ENCODE measurements around the gene TMOD4. TPM values are rescaled to one million over a fixed set of nuclear protein-coding genes. Genes with fewer than 3 reads are reported as not detected.

TMOD4 gene
- total and polyA plus RNA-seq, 2 donors = 0.76 to 2.3 TPM

- H3K36me3 ChIP-seq (ENCODE audit: insufficient read depth) = peaks cover 3% of the 10 kb centered on the region
- 55% methylated on average over 5 of the region's 5 CpGs for WGBS
- no peak overlapping the region for H3K4me3 ChIP-seq (ENCODE audit: low read depth, low read length)
- no peak overlapping the region for H3K27ac ChIP-seq (ENCODE audit: low read depth)
- no peak for DNase-seq (ENCODE audit: extremely low spot score)
- H3K4me1 ChIP-seq (ENCODE audit: insufficient read depth) = no peaks in the 10 kb centered on the region
These were observed 31.8 kb downstream of the TMOD4 start for GRCh38 chr1:151143986-151144385.

GRCh38 chr1:151143057-151143435, 32.7 kb downstream of the TMOD4 start:
- no peak overlapping the region for H3K4me3 ChIP-seq (ENCODE audit: low read depth, low read length)
- H3K36me3 ChIP-seq (ENCODE audit: insufficient read depth) = peaks cover 3% of the 10 kb centered on the region
- H3K27ac ChIP-seq (ENCODE audit: low read depth) = no peak overlapping the region
- no peak for DNase-seq (ENCODE audit: extremely low spot score)
- no peaks in the 10 kb centered on the region for H3K4me1 ChIP-seq (ENCODE audit: insufficient read depth)
- WGBS = 56% methylated on average over 7 of the region's 7 CpGs

- Histone ChIP-seq H3K4me3 (ENCODE audit: low read depth, low read length) (no peak overlapping the region), H3K4me1 (ENCODE audit: insufficient read depth) (no peaks in the 10 kb centered on the region), H3K36me3 (ENCODE audit: insufficient read depth) (peaks cover 3% of the 10 kb centered on the region), H3K27ac (ENCODE audit: low read depth) (no peak overlapping the region)
- WGBS = 84% methylated on average over 5 of the region's 5 CpGs
- DNase-seq (ENCODE audit: extremely low spot score) = no peak
These were observed 33.2 kb downstream of the TMOD4 start for GRCh38 chr1:151142411-151143056.

- peaks cover 3% of the 10 kb centered on the region for H3K36me3 ChIP-seq (ENCODE audit: insufficient read depth)
- H3K4me3 ChIP-seq (ENCODE audit: low read depth, low read length) = no peak overlapping the region
- H3K27ac ChIP-seq (ENCODE audit: low read depth) = no peak overlapping the region
- no peaks in the 10 kb centered on the region for H3K4me1 ChIP-seq (ENCODE audit: insufficient read depth)
- 93% methylated on average over 7 of the region's 7 CpGs for WGBS
- no peak for DNase-seq (ENCODE audit: extremely low spot score)
These were observed 38.0 kb downstream of the TMOD4 start for GRCh38 chr1:151137789-151138188.

GRCh38 chr1:151135433-151136385, 40.1 kb downstream of the TMOD4 start:
- no peaks in the 10 kb centered on the region for H3K4me1 ChIP-seq (ENCODE audit: insufficient read depth)
- no peak overlapping the region for H3K4me3 ChIP-seq (ENCODE audit: low read depth, low read length)
- no peak overlapping the region for H3K27ac ChIP-seq (ENCODE audit: low read depth)
- DNase-seq (ENCODE audit: extremely low spot score) = no peak
- no peaks in the 10 kb centered on the region for H3K36me3 ChIP-seq (ENCODE audit: insufficient read depth)
- 90% methylated on average over 12 of the region's 12 CpGs for WGBS

- DNase-seq (ENCODE audit: extremely low spot score) = no peak
- H3K4me1 ChIP-seq (ENCODE audit: insufficient read depth) = no peaks in the 10 kb centered on the region
- H3K4me3 ChIP-seq (ENCODE audit: low read depth, low read length) = no peak overlapping the region
- no peak overlapping the region for H3K27ac ChIP-seq (ENCODE audit: low read depth)
- 94% methylated on average over 7 of the region's 7 CpGs for WGBS
- no peaks in the 10 kb centered on the region for H3K36me3 ChIP-seq (ENCODE audit: insufficient read depth)
These were observed 40.8 kb downstream of the TMOD4 start for GRCh38 chr1:151134991-151135390.

- Histone ChIP-seq H3K4me1 (ENCODE audit: insufficient read depth) (no peaks in the 10 kb centered on the region), H3K27ac (ENCODE audit: low read depth) (no peak overlapping the region), H3K36me3 (ENCODE audit: insufficient read depth) (no peaks in the 10 kb centered on the region), H3K4me3 (ENCODE audit: low read depth, low read length) (no peak overlapping the region)
- DNase-seq (ENCODE audit: extremely low spot score) = no peak
- 87% methylated on average over 3 of the region's 3 CpGs for WGBS
These were observed 41.4 kb downstream of the TMOD4 start for GRCh38 chr1:151134396-151134795.

GRCh38 chr1:151133018-151133806, 42.6 kb downstream of the TMOD4 start:
- 75% methylated on average over 65 of the region's 65 CpGs for WGBS
- no peaks in the 10 kb centered on the region for H3K36me3 ChIP-seq (ENCODE audit: insufficient read depth)

GRCh38 chr1:151132335-151133017, 43.3 kb downstream of the TMOD4 start:
- no peak for DNase-seq (ENCODE audit: extremely low spot score)
- Histone ChIP-seq H3K4me3 (ENCODE audit: low read depth, low read length) (peak overlapping the region; percentile 5), H3K4me1 (ENCODE audit: insufficient read depth) (no peaks in the 10 kb centered on the region), H3K27ac (ENCODE audit: low read depth) (no peak overlapping the region), H3K36me3 (ENCODE audit: insufficient read depth) (no peaks in the 10 kb centered on the region)
- WGBS = 65% methylated on average over 74 of the region's 74 CpGs

More at GRCh38 chr1:151133018-151133806, 42.6 kb downstream of the TMOD4 start:
- no peak for DNase-seq (ENCODE audit: extremely low spot score)
- no peak overlapping the region for H3K4me3 ChIP-seq (ENCODE audit: low read depth, low read length)
- no peak overlapping the region for H3K27ac ChIP-seq (ENCODE audit: low read depth)
- no peaks in the 10 kb centered on the region for H3K4me1 ChIP-seq (ENCODE audit: insufficient read depth)

- peak overlapping the region; percentile 30 for H3K4me3 ChIP-seq (ENCODE audit: low read depth, low read length)
- no peaks in the 10 kb centered on the region for H3K4me1 ChIP-seq (ENCODE audit: insufficient read depth)
- 24% methylated on average over 39 of the region's 39 CpGs for WGBS
- no peaks in the 10 kb centered on the region for H3K36me3 ChIP-seq (ENCODE audit: insufficient read depth)
- H3K27ac ChIP-seq (ENCODE audit: low read depth) = no peak overlapping the region
- DNase-seq (ENCODE audit: extremely low spot score) = no peak
These were observed 44.0 kb downstream of the TMOD4 start for GRCh38 chr1:151131701-151132334.

- Histone ChIP-seq H3K27ac (ENCODE audit: low read depth) (no peak overlapping the region), H3K4me1 (ENCODE audit: insufficient read depth) (no peaks in the 10 kb centered on the region), H3K4me3 (ENCODE audit: low read depth, low read length) (peak overlapping the region; percentile 30), H3K36me3 (ENCODE audit: insufficient read depth) (no peaks in the 10 kb centered on the region)
- 5% methylated on average over 45 of the region's 45 CpGs for WGBS
- peak; percentile 81 for DNase-seq (ENCODE audit: extremely low spot score)
These were observed 44.7 kb downstream of the TMOD4 start for GRCh38 chr1:151130987-151131586.

GRCh38 chr1:151128800-151129199, 47.0 kb downstream of the TMOD4 start:
- Histone ChIP-seq H3K4me3 (ENCODE audit: low read depth, low read length) (no peak overlapping the region), H3K36me3 (ENCODE audit: insufficient read depth) (no peaks in the 10 kb centered on the region), H3K27ac (ENCODE audit: low read depth) (no peak overlapping the region), H3K4me1 (ENCODE audit: insufficient read depth) (no peaks in the 10 kb centered on the region)
- WGBS = 73% methylated on average over 6 of the region's 6 CpGs
- DNase-seq (ENCODE audit: extremely low spot score) = no peak
